K562 (cell line): ENCODE results near the gene GALE. TPM values are rescaled to one million over a fixed set of nuclear protein-coding genes. Genes with fewer than 3 reads are reported as not detected.

Source experiments
- ATAC-seq: fragments of 200-7000 bp; cut with Tn5 transposase; 3 replicates; pipeline ENCODE4 v1.9.1; 2020; ENCODE audit warnings: moderate library complexity
- BruUV-seq: library from RNA; stranded (reverse); fragments of 400-500 nt; replicated peaks from 2 replicates; lab custom pipeline; 2021; lab: Mats Ljungman, UMichigan
- CTCF ChIA-PET: fragments of 300-600 bp; formaldehyde crosslinking; extraction: SDS; loops from one replicate; lab custom pipeline; 2021; ENCODE audit warnings: low intra/inter-chr PET ratio; lab: Yijun Ruan, JAX
- POLR2A ChIA-PET: fragments of 300-600, 350-650 bp; sonication (Branson Sonifier 250); formaldehyde crosslinking; extraction: SDS; loops from one replicate; lab custom pipeline; 2021; ENCODE audit warnings: antibody characterized with exemption, inconsistent platforms; lab: Yijun Ruan, JAX
- DNase-seq, 4 experiments: peaks; one replicate each; pipeline versions ENCODE4 v3.0.0 to v3.0.0-alpha.2; 2011 to 2018; ENCODE audit warnings: low spot score in 3 of 4, mixed read lengths in 3 of 4; ENCODE audit errors: extremely low read depth in 1 of 4
- FAIRE-seq: peaks from 2 replicates; lab custom pipeline; 2011; peaks lifted over from hg19 to GRCh38; lab: Jason Lieb, UNC
- H2AFZ ChIP-seq: 2 replicates; pipeline ENCODE4 v1.6.0; 2011; ENCODE audit warnings: low read depth, low read length, control low read depth, inconsistent platforms
- H3K27ac ChIP-seq: fragments of 200-600 bp; 3 replicates; pipeline ENCODE4 v1.8.0; 2011; ENCODE audit warnings: low read depth, mild to moderate bottlenecking, control low read depth, inconsistent platforms, low read length, moderate library complexity, mixed read lengths; ENCODE audit errors: extremely low read depth
- H3K27me3 ChIP-seq, 2 experiments: fragments of 300-600 bp in 1 of 2; 2 replicates in 1 of 2; 3 replicates in 1 of 2; pipeline versions ENCODE4 v1.6.0 to v1.8.0; 2011; ENCODE audit warnings: inconsistent platforms in 2 of 2, low read length in 2 of 2, mild to moderate bottlenecking in 1 of 2, mixed read lengths in 1 of 2, moderate library complexity in 1 of 2; ENCODE audit not compliant: control insufficient read depth in 2 of 2, insufficient read depth in 2 of 2
- H3K36me3 ChIP-seq: fragments of 300-600 bp; 3 replicates; pipeline ENCODE4 v1.8.0; 2011; ENCODE audit warnings: mild to moderate bottlenecking, low read length, inconsistent platforms; ENCODE audit not compliant: control insufficient read depth, insufficient read depth
- H3K4me1 ChIP-seq, 2 experiments: fragments of 200-600 bp in 1 of 2; replicated peaks in 1 of 2; 2 replicates in 1 of 2; 3 replicates in 1 of 2; pipeline versions ENCODE4 v1.5.1 to v1.8.0; 2011; ENCODE audit warnings: inconsistent platforms in 2 of 2, low read length in 2 of 2, mild to moderate bottlenecking in 1 of 2, mixed read lengths in 1 of 2, moderate library complexity in 1 of 2; ENCODE audit not compliant: control insufficient read depth in 2 of 2, insufficient read depth in 2 of 2
- H3K4me2 ChIP-seq: 2 replicates; pipeline ENCODE4 v1.6.1; 2011; ENCODE audit warnings: low read length, control low read depth, inconsistent platforms, mixed read lengths; ENCODE audit not compliant: insufficient read depth
- H3K4me3 ChIP-seq: fragments of 200-600 bp; sonication (generic), shearing (Covaris generic); 2 replicates; pipeline ENCODE4 v1.5.1; 2016; ENCODE audit warnings: control low read depth, inconsistent platforms
- H3K79me2 ChIP-seq: fragments of 200-600 bp; 3 replicates; pipeline ENCODE4 v1.8.0; 2011; ENCODE audit warnings: low read length, inconsistent platforms; ENCODE audit not compliant: control insufficient read depth, insufficient read depth
- H3K9ac ChIP-seq, 2 experiments: 2 replicates each; pipeline versions ENCODE4 v1.6.0 to v1.6.1; 2011; ENCODE audit warnings: low read depth in 2 of 2, low read length in 2 of 2, control low read depth in 1 of 2, inconsistent platforms in 1 of 2, mild to moderate bottlenecking in 1 of 2, mixed read lengths in 1 of 2; ENCODE audit not compliant: insufficient read depth in 1 of 2
- H3K9me1 ChIP-seq: one replicate; pipeline ENCODE4 v1.6.0; 2011; ENCODE audit warnings: inconsistent platforms, mild to moderate bottlenecking, low read length, moderate library complexity; ENCODE audit not compliant: control insufficient read depth, insufficient read depth
- H3K9me3 ChIP-seq: replicated peaks from 2 replicates; pipeline ENCODE4 v1.5.1; 2011; ENCODE audit warnings: low read depth, low read length, inconsistent platforms; ENCODE audit not compliant: control insufficient read depth, insufficient read depth
- H4K20me1 ChIP-seq: replicated peaks from 2 replicates; pipeline ENCODE4 v1.6.1; 2011; ENCODE audit warnings: low read length, inconsistent platforms, mixed read lengths; ENCODE audit not compliant: control insufficient read depth, insufficient read depth
- ARID3A ChIP-seq: IDR thresholded peaks from 2 replicates; pipeline ENCODE4 v1.6.1; 2012; ENCODE audit warnings: low read depth, low read length, improper control_type of control experiment, borderline replicate concordance
- CBFA2T3 ChIP-seq: fragments of 450-650 bp; IDR thresholded peaks from 2 replicates; pipeline ENCODE4 v1.6.1; 2017
- HDAC1 ChIP-seq, 2 experiments: fragments of 450-650 bp; IDR thresholded peaks; 2 replicates each; pipeline ENCODE4 v1.6.1; 2016 to 2017; ENCODE audit warnings: inconsistent platforms in 1 of 2, mild to moderate bottlenecking in 1 of 2, moderate library complexity in 1 of 2
- KLF10 ChIP-seq: fragments of 250-450 bp; sonication (Bioruptor Pico); IDR thresholded peaks from 2 replicates; pipeline ENCODE4 v1.6.1; 2021; ENCODE audit warnings: matching md5 sums
- NCOA6 ChIP-seq: fragments of 450-650 bp; IDR thresholded peaks from 2 replicates; pipeline ENCODE4 v1.6.1; 2017; ENCODE audit warnings: mild to moderate bottlenecking
- POLR2A ChIP-seq: fragments of 450-650 bp; conservative IDR thresholded peaks from 2 replicates; pipeline ENCODE4 v1.6.1; 2016
- RBM22 ChIP-seq: fragments of 200-400 bp; formaldehyde crosslinking; IDR thresholded peaks from 2 replicates; pipeline ENCODE4 v1.6.1; 2018; ENCODE audit warnings: low read length, low read depth; ENCODE audit not compliant: poor library complexity, severe bottlenecking
- RBM39 ChIP-seq: fragments of 200-400 bp; formaldehyde crosslinking; optimal IDR thresholded peaks from 2 replicates; pipeline ENCODE3; 2018; ENCODE audit warnings: low read depth, low read length
- SREBF2 ChIP-seq: sonication (generic); formaldehyde crosslinking; IDR thresholded peaks from 2 replicates; pipeline ENCODE4 v1.4.0; 2020; ENCODE audit warnings: mild to moderate bottlenecking, missing genetic modification reagents
- THRAP3 ChIP-seq: fragments of 450-650 bp; IDR thresholded peaks from 2 replicates; pipeline ENCODE4 v1.6.1; 2016; ENCODE audit warnings: mild to moderate bottlenecking, inconsistent platforms, borderline replicate concordance
- ZNF639 ChIP-seq, 2 experiments: fragments of 200-800 bp in 1 of 2; sonication (Bioruptor generic) in 1 of 2; sonication (generic) in 1 of 2; formaldehyde crosslinking in 1 of 2; IDR thresholded peaks in 1 of 2; conservative IDR thresholded peaks in 1 of 2; 2 replicates each; pipeline versions ENCODE4 v1.5.0 to v1.6.1; 2016 to 2020; ENCODE audit warnings: missing compliant biosample characterization in 1 of 2, missing genetic modification characterization in 1 of 2, missing genetic modification reagents in 1 of 2
- WGBS: fragments of 100-300 bp; shearing (Covaris generic); methylation state at CpG from one replicate; pipeline ENCODE4 v1.1.6; 2016; ENCODE audit warnings: low coverage, mixed read lengths; ENCODE audit not compliant: insufficient coverage; ENCODE audit errors: missing lambda C conversion rate; 5-methylcytosine and 5-hydroxymethylcytosine counted together
- in situ Hi-C: fragments of 300-500 bp; cut with MboI; formaldehyde crosslinking; loops from 4 replicates; pipeline ENCODE4 v1.15.0; 2018; ENCODE audit warnings: inconsistent platforms, mixed read lengths
- intact Hi-C: fragments of 100-400 bp; cut with micrococcal nuclease; formaldehyde crosslinking; loops from 2 replicates; pipeline ENCODE4 v1.14.2; 2022
- polyA plus RNA-seq, 8 experiments: library from polyadenylated mRNA; depleted of rRNA in 4 of 8; stranded (reverse) in 5 of 8; unstranded in 3 of 8; fragments of >200 nt; fragmentation: Nextera tagmentation in 2 of 8; fragmentation: Illumina TruSeq in 1 of 8; extraction: Ambion mirVana in 2 of 8; extraction: Trizol in 1 of 8; gene quantifications; 2 replicates each; pipeline versions ENCODE4 v1.2.1 to v1.2.3, GENCODE V29; 2011 to 2014; ENCODE audit warnings: inconsistent platforms in 1 of 8, missing spikeins in 1 of 8
- total RNA-seq, 7 experiments: library from RNA; depleted of rRNA in 6 of 7; stranded (reverse); fragments of >200 nt in 6 of 7; fragmentation: Illumina TruSeq in 2 of 7; extraction: Trizol in 2 of 7; gene quantifications; 2 replicates each; pipeline versions ENCODE4 v1.2.1 to v1.2.3, GENCODE V29; 2011 to 2021; ENCODE audit warnings: low replicate concordance in 1 of 7
- TF ChIP-seq, protein P1 (sequence below): fragments of 250-450 bp; sonication (Bioruptor Pico); IDR thresholded peaks from 2 replicates; pipeline ENCODE4 v1.8.0; 2022; ENCODE audit warnings: inconsistent platforms
- TF ChIP-seq, protein P2 (sequence below): sonication (generic); formaldehyde crosslinking; IDR thresholded peaks from 2 replicates; pipeline ENCODE4 v1.8.0; 2022; ENCODE audit warnings: missing genetic modification reagents, mild to moderate bottlenecking, moderate library complexity, borderline replicate concordance

The GALE gene
- total and polyA plus RNA-seq, 9 of the 15 experiments (the other 6 are each of a cell fraction or from before 2014, with no cell fraction given): 8.4 to 139 (median 88.3) TPM

DNA sequence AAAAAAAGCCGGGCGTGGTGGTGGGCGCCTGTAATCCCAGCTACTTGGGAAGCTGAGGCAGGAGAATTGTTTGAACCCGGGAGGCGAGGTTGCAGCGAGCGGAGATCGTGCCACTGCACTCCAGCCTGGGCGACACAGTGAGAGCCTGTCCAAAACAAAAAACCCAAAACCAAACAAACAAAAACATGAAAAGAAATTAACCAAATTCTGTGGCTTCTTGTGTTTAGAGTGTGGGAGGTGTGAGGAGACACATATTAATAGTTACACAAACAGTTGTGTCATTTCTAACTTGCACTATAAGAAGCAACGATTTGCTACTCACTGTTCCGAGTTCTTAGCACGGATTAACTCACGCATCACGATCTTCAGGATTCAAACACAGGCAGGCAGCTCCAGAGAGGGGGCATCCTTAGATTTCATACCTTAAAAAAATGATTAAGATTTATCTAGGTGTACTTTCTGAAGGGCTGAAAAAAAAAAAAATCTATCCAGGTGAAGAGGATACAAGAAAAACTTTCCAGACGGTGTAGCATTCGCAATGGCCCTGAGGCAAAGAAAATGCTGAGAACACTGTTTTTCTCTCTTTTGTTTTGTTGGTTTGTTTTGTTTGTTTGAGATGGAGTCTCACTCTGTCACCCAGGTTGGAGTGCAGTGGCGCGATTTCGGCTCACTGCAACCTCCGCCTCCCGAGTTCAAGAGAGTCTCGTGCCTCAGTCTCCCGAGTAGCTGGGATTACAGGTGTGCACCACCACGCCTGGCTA is 25.4 kb upstream of the GALE start (continued):
- TF ChIP-seq THRAP3: peak; percentile 76; the same call in 1 of the 2 replicates
- TF ChIP-seq RBM39: no peak
- TF ChIP-seq NCOA6: no peak
- TF ChIP-seq, protein P1, sequence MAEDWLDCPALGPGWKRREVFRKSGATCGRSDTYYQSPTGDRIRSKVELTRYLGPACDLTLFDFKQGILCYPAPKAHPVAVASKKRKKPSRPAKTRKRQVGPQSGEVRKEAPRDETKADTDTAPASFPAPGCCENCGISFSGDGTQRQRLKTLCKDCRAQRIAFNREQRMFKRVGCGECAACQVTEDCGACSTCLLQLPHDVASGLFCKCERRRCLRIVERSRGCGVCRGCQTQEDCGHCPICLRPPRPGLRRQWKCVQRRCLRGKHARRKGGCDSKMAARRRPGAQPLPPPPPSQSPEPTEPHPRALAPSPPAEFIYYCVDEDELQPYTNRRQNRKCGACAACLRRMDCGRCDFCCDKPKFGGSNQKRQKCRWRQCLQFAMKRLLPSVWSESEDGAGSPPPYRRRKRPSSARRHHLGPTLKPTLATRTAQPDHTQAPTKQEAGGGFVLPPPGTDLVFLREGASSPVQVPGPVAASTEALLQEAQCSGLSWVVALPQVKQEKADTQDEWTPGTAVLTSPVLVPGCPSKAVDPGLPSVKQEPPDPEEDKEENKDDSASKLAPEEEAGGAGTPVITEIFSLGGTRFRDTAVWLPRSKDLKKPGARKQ (CRISPR knock-in tag): peak; percentile 86; the same call in 1 of the 2 replicates

GRCh38 chr1:23825076-23825761 is 24.7 kb upstream of the GALE start, which contains the start of gene HMGCL:
Gene HMGCL (minus strand): TSS chr1:23825429. CDS start chr1:23825415, 14 bp downstream.
- Histone ChIP-seq H3K9me1 (no peaks in the 10 kb centered on the region), H3K4me3 (peak within 1 kb of the TSS; percentile 90), H3K9me3 (no peaks in the 10 kb centered on the region), H3K27me3 (no peaks in the 10 kb centered on the region), H4K20me1 (no peaks in the 10 kb centered on the region), H3K36me3 (no peaks in the 10 kb centered on the region; the same call in 2 of the 3 replicates), H3K27ac (peak within 1 kb of the TSS; percentile 88), H3K79me2 (peaks cover 14% of the 10 kb centered on the region), H2AFZ (peak within 1 kb of the TSS; percentile 93), H3K4me1 (peaks cover 5 to 20% of the 10 kb centered on the region in 2 experiments; a peak in 4 of 5 replicates), H3K4me2 (peak within 1 kb of the TSS; percentile 100), H3K9ac (peak within 1 kb of the TSS; percentile 99)
- WGBS: under 1% methylated on average over 24 of the region's 42 CpGs
- CTCF ChIA-PET: no interaction called here
- POLR2A ChIA-PET: interaction anchor here (0.7 to 3.3 kb wide), 7 partner anchors 9 to 328 kb away, joined by 3 to 12 read pairs (median 4); no protein-coding TSS in a partner anchor
- intact Hi-C loops: no loop called here
- in situ Hi-C loops: no loop called here
- ATAC-seq: peak; percentile 98
- peak; percentile 95 for FAIRE-seq
- DNase-seq: peak; percentile 96 to 97 (median 97)
- no TSS peak for BruUV-seq
- TF ChIP-seq POLR2A (peak; percentile 98), CBFA2T3 (peak; percentile 28), SREBF2 (no peak), ARID3A (no peak), RBM22 (no peak), ZNF639 (CRISPR knock-in tag; conservative IDR thresholded peaks at IDR 0.05 in 1 of 2, IDR thresholded peaks at IDR 0.05 in 1 of 2) (peak in 1 of 2 experiments; percentile 64; a peak in 1 of 4 replicates), KLF10 (CRISPR knock-in tag) (no peak), HDAC1 (IDR thresholded peaks at IDR 0.05) (peak in 1 of 2 experiments; percentile 91; a peak in 2 of 4 replicates)
- TF ChIP-seq, protein P2, sequence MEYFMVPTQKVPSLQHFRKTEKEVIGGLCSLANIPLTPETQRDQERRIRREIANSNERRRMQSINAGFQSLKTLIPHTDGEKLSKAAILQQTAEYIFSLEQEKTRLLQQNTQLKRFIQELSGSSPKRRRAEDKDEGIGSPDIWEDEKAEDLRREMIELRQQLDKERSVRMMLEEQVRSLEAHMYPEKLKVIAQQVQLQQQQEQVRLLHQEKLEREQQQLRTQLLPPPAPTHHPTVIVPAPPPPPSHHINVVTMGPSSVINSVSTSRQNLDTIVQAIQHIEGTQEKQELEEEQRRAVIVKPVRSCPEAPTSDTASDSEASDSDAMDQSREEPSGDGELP (CRISPR knock-in tag): peak; percentile 100
